22Rv1 (cell line): ENCODE data around the gene PRIMPOL.

Experiments used
- ZFX ChIP-seq: fragments of 450-650 bp; IDR thresholded peaks from 2 replicates; pipeline ENCODE4 v1.6.1; 2017; ENCODE audit warnings: antibody characterized with exemption, borderline replicate concordance
- TF ChIP-seq, protein P1 (sequence below): fragments of 450-650 bp; IDR thresholded peaks from 2 replicates; pipeline ENCODE4 v1.5.1; 2017; ENCODE audit warnings: mild to moderate bottlenecking

DNA sequence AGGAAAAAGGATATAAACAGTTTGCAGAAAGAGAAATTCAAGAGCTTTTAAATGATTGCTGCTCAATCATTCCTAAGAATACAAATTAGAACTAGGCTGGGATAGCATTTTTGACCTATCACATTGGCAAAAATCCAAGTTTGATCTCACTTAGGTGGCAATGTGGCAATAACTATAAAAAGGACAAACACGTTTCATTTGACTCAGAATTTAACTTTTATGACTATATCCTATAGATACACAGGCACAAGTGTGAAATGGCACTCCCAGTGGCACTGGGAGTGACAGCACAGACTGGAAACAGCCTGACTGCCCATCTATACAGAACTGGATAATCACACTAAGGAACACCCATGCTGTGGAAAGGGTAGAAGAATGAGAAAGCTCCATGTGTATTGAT, 73.3 kb downstream of the PRIMPOL start:
- TF ChIP-seq, protein P1, sequence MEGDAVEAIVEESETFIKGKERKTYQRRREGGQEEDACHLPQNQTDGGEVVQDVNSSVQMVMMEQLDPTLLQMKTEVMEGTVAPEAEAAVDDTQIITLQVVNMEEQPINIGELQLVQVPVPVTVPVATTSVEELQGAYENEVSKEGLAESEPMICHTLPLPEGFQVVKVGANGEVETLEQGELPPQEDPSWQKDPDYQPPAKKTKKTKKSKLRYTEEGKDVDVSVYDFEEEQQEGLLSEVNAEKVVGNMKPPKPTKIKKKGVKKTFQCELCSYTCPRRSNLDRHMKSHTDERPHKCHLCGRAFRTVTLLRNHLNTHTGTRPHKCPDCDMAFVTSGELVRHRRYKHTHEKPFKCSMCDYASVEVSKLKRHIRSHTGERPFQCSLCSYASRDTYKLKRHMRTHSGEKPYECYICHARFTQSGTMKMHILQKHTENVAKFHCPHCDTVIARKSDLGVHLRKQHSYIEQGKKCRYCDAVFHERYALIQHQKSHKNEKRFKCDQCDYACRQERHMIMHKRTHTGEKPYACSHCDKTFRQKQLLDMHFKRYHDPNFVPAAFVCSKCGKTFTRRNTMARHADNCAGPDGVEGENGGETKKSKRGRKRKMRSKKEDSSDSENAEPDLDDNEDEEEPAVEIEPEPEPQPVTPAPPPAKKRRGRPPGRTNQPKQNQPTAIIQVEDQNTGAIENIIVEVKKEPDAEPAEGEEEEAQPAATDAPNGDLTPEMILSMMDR = peak; percentile 24
- no peak for TF ChIP-seq ZFX
